Tibial nerve (tissue), 4 donors: ENCODE results near the gene SPTBN1.

Experiments used
- EP300 ChIP-seq, 2 donors: sonication (generic); formaldehyde crosslinking; IDR thresholded peaks; one replicate each; pipeline ENCODE4 v1.6.1; 2017; ENCODE audit warnings: antibody characterized with exemption in 2 of 2, mild to moderate bottlenecking in 1 of 2
- POLR2A ChIP-seq, 2 donors: fragments of 450-650 bp; IDR thresholded peaks; one replicate each; pipeline ENCODE4 v1.6.1; 2017; ENCODE audit warnings: antibody characterized with exemption in 2 of 2, mild to moderate bottlenecking in 2 of 2, moderate library complexity in 2 of 2
- TF ChIP-seq, protein P1 (sequence below), 5 experiments: fragments of 200-600 bp in 3 of 5; fragments of 450-650 bp in 2 of 5; sonication (generic) in 3 of 5; IDR thresholded peaks; one replicate each; pipeline ENCODE4 v1.5.1; 2016 to 2019; ENCODE audit warnings: antibody characterized with exemption in 5 of 5, mild to moderate bottlenecking in 3 of 5, moderate library complexity in 2 of 5

DNA sequence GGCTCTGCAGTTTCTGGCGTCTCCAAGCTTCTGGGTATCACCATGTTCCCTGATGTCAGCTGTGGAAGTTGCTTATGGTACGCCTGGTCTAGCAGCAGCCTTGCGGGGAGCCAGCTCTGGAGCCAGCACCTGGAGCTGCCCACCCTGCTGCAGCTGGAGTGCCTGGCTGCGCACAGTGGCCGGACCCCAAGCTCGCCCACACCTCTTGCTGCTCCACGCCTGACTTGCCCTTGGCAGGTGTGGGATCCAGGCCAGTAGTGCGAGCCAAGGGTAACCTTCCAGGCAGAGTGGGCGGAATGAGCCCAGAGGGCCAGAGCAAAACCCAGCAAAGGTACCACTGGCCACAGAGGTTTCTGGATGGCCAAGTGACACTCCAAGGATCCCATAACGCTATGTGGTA lies 254.1 kb downstream of the SPTBN1 start:
- TF ChIP-seq, protein P1, sequence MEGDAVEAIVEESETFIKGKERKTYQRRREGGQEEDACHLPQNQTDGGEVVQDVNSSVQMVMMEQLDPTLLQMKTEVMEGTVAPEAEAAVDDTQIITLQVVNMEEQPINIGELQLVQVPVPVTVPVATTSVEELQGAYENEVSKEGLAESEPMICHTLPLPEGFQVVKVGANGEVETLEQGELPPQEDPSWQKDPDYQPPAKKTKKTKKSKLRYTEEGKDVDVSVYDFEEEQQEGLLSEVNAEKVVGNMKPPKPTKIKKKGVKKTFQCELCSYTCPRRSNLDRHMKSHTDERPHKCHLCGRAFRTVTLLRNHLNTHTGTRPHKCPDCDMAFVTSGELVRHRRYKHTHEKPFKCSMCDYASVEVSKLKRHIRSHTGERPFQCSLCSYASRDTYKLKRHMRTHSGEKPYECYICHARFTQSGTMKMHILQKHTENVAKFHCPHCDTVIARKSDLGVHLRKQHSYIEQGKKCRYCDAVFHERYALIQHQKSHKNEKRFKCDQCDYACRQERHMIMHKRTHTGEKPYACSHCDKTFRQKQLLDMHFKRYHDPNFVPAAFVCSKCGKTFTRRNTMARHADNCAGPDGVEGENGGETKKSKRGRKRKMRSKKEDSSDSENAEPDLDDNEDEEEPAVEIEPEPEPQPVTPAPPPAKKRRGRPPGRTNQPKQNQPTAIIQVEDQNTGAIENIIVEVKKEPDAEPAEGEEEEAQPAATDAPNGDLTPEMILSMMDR (IDR thresholded peaks at IDR 0.05) = no peak
- TF ChIP-seq POLR2A (IDR thresholded peaks at IDR 0.05) (no peak), EP300 (IDR thresholded peaks at IDR 0.05) (no peak)
